ENCODE measurements around the gene BPIFB4. TPM values are rescaled to one million over a fixed set of nuclear protein-coding genes. Genes with fewer than 3 reads are reported as not detected.

The BPIFB4 gene
- total RNA-seq, 1 donor from 2014 or later = not detected

GRCh38 chr20:33059136-33059535 lies 20.3 kb upstream of the BPIFB4 start:
- H3K36me3 ChIP-seq (ENCODE audit: control insufficient read depth in 3 of 3, insufficient read depth in 3 of 3, low read length in 3 of 3) = no peaks in the 10 kb centered on the region
- no peak overlapping the region for H3K27ac ChIP-seq (ENCODE audit: low read depth, low read length)
- H3K4me1 ChIP-seq (ENCODE audit: control insufficient read depth in 3 of 3, insufficient read depth in 3 of 3, low read length in 3 of 3) = no peaks in the 10 kb centered on the region
- no peak overlapping the region for H3K9ac ChIP-seq (ENCODE audit: low read depth in 1 of 3, low read length in 3 of 3)
- H3K9me3 ChIP-seq (ENCODE audit: control insufficient read depth in 3 of 3, low read length in 3 of 3) = no peaks in the 10 kb centered on the region
- peaks cover 0 to 17% (median 8%) of the 10 kb centered on the region in 3 donors for H3K27me3 ChIP-seq (ENCODE audit: control insufficient read depth in 3 of 3, insufficient read depth in 3 of 3, low read length in 3 of 3)
- no peak overlapping the region for H3K4me3 ChIP-seq (ENCODE audit: low read length in 3 of 3)

GRCh38 chr20:33059741-33060390 lies 19.6 kb upstream of the BPIFB4 start:
- no peak overlapping the region for H3K27ac ChIP-seq (ENCODE audit: low read depth, low read length)
- H3K4me1 ChIP-seq (ENCODE audit: control insufficient read depth in 3 of 3, insufficient read depth in 3 of 3, low read length in 3 of 3) = no peaks in the 10 kb centered on the region
- no peaks in the 10 kb centered on the region for H3K9me3 ChIP-seq (ENCODE audit: control insufficient read depth in 3 of 3, low read length in 3 of 3)
- no peak overlapping the region for H3K4me3 ChIP-seq (ENCODE audit: low read length in 3 of 3)
- H3K27me3 ChIP-seq (ENCODE audit: control insufficient read depth in 3 of 3, insufficient read depth in 3 of 3, low read length in 3 of 3) = peaks cover 0 to 17% (median 8%) of the 10 kb centered on the region in 3 donors
- H3K9ac ChIP-seq (ENCODE audit: low read depth in 1 of 3, low read length in 3 of 3) = peak overlapping the region in 1 of 3 donors; percentile 16
- no peaks in the 10 kb centered on the region for H3K36me3 ChIP-seq (ENCODE audit: control insufficient read depth in 3 of 3, insufficient read depth in 3 of 3, low read length in 3 of 3)

GRCh38 chr20:33061658-33062028 lies 17.8 kb upstream of the BPIFB4 start:
- H3K27me3 ChIP-seq (ENCODE audit: control insufficient read depth in 3 of 3, insufficient read depth in 3 of 3, low read length in 3 of 3) = peaks cover 0 to 13% (median 0%) of the 10 kb centered on the region in 3 donors
- H3K4me3 ChIP-seq (ENCODE audit: low read length in 3 of 3) = no peak overlapping the region
- no peaks in the 10 kb centered on the region for H3K36me3 ChIP-seq (ENCODE audit: control insufficient read depth in 3 of 3, insufficient read depth in 3 of 3, low read length in 3 of 3)
- H3K27ac ChIP-seq (ENCODE audit: low read depth, low read length) = no peak overlapping the region
- no peak overlapping the region for H3K9ac ChIP-seq (ENCODE audit: low read depth in 1 of 3, low read length in 3 of 3)
- no peaks in the 10 kb centered on the region for H3K4me1 ChIP-seq (ENCODE audit: control insufficient read depth in 3 of 3, insufficient read depth in 3 of 3, low read length in 3 of 3)
- H3K9me3 ChIP-seq (ENCODE audit: control insufficient read depth in 3 of 3, low read length in 3 of 3) = no peaks in the 10 kb centered on the region

- H3K36me3 ChIP-seq (ENCODE audit: control insufficient read depth in 3 of 3, insufficient read depth in 3 of 3, low read length in 3 of 3) = no peaks in the 10 kb centered on the region
- no peak overlapping the region for H3K9ac ChIP-seq (ENCODE audit: low read depth in 1 of 3, low read length in 3 of 3)
- H3K27ac ChIP-seq (ENCODE audit: low read depth, low read length) = no peak overlapping the region
- no peaks in the 10 kb centered on the region for H3K9me3 ChIP-seq (ENCODE audit: control insufficient read depth in 3 of 3, low read length in 3 of 3)
- peaks cover 0 to 13% (median 0%) of the 10 kb centered on the region in 3 donors for H3K27me3 ChIP-seq (ENCODE audit: control insufficient read depth in 3 of 3, insufficient read depth in 3 of 3, low read length in 3 of 3)
- H3K4me1 ChIP-seq (ENCODE audit: control insufficient read depth in 3 of 3, insufficient read depth in 3 of 3, low read length in 3 of 3) = no peaks in the 10 kb centered on the region
- H3K4me3 ChIP-seq (ENCODE audit: low read length in 3 of 3) = no peak overlapping the region
Measured at GRCh38 chr20:33062105-33062824, 17.2 kb upstream of the BPIFB4 start.

DNA sequence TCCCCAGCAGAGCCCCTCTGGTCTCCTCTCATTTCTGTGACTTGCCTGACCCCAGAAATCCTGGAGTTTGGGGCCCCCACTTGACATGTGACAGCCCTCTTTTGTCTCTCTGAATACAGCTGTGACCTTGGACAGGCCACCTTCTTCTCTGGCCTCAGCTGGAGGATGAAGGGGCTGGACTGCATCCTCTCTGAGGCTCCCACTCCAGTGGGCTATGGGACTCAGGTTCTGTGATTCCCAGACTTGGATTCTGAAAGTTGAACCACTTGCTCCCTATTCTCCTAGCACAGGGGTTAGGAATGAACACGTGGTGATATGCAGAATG lies 16.7 kb upstream of the BPIFB4 start:
- Histone ChIP-seq H3K36me3 (ENCODE audit: control insufficient read depth in 3 of 3, insufficient read depth in 3 of 3, low read length in 3 of 3) (no peaks in the 10 kb centered on the region), H3K4me1 (ENCODE audit: control insufficient read depth in 3 of 3, insufficient read depth in 3 of 3, low read length in 3 of 3) (no peaks in the 10 kb centered on the region), H3K4me3 (ENCODE audit: low read length in 3 of 3) (no peak overlapping the region), H3K9me3 (ENCODE audit: control insufficient read depth in 3 of 3, low read length in 3 of 3) (no peaks in the 10 kb centered on the region), H3K9ac (ENCODE audit: low read depth in 1 of 3, low read length in 3 of 3) (no peak overlapping the region), H3K27ac (ENCODE audit: low read depth, low read length) (no peak overlapping the region), H3K27me3 (ENCODE audit: control insufficient read depth in 3 of 3, insufficient read depth in 3 of 3, low read length in 3 of 3) (peaks cover 0 to 13% (median 0%) of the 10 kb centered on the region in 3 donors)

DNA sequence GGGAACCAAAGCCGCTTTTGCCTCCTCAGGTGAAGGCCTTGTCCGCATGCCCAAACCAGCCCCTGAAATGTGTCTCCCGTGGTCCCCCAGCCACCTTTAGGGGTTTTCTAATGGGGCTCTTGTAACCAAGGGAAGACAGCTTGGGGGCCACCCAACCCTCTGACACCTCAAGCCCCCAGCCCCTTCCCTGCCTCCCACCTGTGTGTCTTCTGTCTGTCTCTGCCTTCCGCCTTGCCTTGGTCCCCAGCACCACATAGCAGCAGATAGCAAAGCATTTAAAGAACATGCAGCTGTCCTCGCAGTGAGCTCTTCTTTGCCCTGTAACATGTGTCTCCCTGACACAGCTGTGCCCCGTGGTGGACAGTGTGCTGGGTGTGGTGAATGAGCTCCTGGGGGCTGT lies 16.2 kb upstream of the BPIFB4 start:
- no peak overlapping the region for H3K27ac ChIP-seq (ENCODE audit: low read depth, low read length)
- H3K4me1 ChIP-seq (ENCODE audit: control insufficient read depth in 3 of 3, insufficient read depth in 3 of 3, low read length in 3 of 3) = no peaks in the 10 kb centered on the region
- no peak overlapping the region for H3K4me3 ChIP-seq (ENCODE audit: low read length in 3 of 3)
- no peaks in the 10 kb centered on the region for H3K9me3 ChIP-seq (ENCODE audit: control insufficient read depth in 3 of 3, low read length in 3 of 3)
- no peaks in the 10 kb centered on the region for H3K36me3 ChIP-seq (ENCODE audit: control insufficient read depth in 3 of 3, insufficient read depth in 3 of 3, low read length in 3 of 3)
- H3K27me3 ChIP-seq (ENCODE audit: control insufficient read depth in 3 of 3, insufficient read depth in 3 of 3, low read length in 3 of 3) = peaks cover 0 to 9% (median 0%) of the 10 kb centered on the region in 3 donors
- no peak overlapping the region for H3K9ac ChIP-seq (ENCODE audit: low read depth in 1 of 3, low read length in 3 of 3)

DNA sequence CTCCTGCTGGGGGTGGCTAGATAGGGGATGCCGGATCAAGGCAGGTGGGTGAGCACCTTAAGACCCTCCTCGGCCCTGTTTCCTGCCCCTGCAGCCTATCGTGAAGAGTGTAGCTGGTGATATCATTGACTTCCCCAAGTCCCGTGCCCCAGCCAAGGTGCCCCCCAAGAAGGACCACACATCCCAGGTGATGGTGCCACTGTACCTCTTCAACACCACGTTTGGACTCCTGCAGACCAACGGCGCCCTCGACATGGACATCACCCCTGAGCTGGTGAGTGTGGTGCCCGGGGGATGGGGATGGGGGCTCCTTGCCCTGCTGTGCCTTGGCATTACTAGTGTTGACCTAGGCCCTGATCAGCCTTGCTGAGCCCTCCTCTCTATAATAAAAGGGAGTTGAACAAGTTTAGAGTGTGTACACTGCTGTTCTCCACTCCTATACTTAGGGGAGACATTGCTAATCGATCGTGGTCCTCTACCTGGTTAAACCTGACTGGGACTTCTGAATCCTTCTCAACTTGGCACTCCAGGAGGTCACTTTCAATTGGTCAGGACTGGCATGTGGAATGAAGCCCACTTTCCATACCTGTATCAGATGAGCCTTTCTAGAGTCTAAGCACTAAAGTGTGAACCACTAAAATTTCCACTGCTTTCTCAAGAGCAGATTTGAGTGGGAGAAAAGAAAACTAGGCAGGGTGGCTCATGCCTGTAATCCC lies 14.7 kb upstream of the BPIFB4 start:
- no peak overlapping the region for H3K9ac ChIP-seq (ENCODE audit: low read depth in 1 of 3, low read length in 3 of 3)
- H3K27me3 ChIP-seq (ENCODE audit: control insufficient read depth in 3 of 3, insufficient read depth in 3 of 3, low read length in 3 of 3) = peaks cover 0 to 8% (median 7%) of the 10 kb centered on the region in 3 donors
- no peaks in the 10 kb centered on the region for H3K9me3 ChIP-seq (ENCODE audit: control insufficient read depth in 3 of 3, low read length in 3 of 3)
- H3K27ac ChIP-seq (ENCODE audit: low read depth, low read length) = no peak overlapping the region
- H3K4me1 ChIP-seq (ENCODE audit: control insufficient read depth in 3 of 3, insufficient read depth in 3 of 3, low read length in 3 of 3) = no peaks in the 10 kb centered on the region
- H3K4me3 ChIP-seq (ENCODE audit: low read length in 3 of 3) = no peak overlapping the region
- no peaks in the 10 kb centered on the region for H3K36me3 ChIP-seq (ENCODE audit: control insufficient read depth in 3 of 3, insufficient read depth in 3 of 3, low read length in 3 of 3)

- H3K9ac ChIP-seq (ENCODE audit: low read depth in 1 of 3, low read length in 3 of 3) = no peak overlapping the region
- H3K4me3 ChIP-seq (ENCODE audit: low read length in 3 of 3) = no peak overlapping the region
- no peaks in the 10 kb centered on the region for H3K9me3 ChIP-seq (ENCODE audit: control insufficient read depth in 3 of 3, low read length in 3 of 3)
- H3K4me1 ChIP-seq (ENCODE audit: control insufficient read depth in 3 of 3, insufficient read depth in 3 of 3, low read length in 3 of 3) = no peaks in the 10 kb centered on the region
- H3K36me3 ChIP-seq (ENCODE audit: control insufficient read depth in 3 of 3, insufficient read depth in 3 of 3, low read length in 3 of 3) = no peaks in the 10 kb centered on the region
- no peak overlapping the region for H3K27ac ChIP-seq (ENCODE audit: low read depth, low read length)
- peaks cover 1 to 12% (median 5%) of the 10 kb centered on the region in 3 donors for H3K27me3 ChIP-seq (ENCODE audit: control insufficient read depth in 3 of 3, insufficient read depth in 3 of 3, low read length in 3 of 3)
Measured at GRCh38 chr20:33065785-33066184, 13.7 kb upstream of the BPIFB4 start.

DNA sequence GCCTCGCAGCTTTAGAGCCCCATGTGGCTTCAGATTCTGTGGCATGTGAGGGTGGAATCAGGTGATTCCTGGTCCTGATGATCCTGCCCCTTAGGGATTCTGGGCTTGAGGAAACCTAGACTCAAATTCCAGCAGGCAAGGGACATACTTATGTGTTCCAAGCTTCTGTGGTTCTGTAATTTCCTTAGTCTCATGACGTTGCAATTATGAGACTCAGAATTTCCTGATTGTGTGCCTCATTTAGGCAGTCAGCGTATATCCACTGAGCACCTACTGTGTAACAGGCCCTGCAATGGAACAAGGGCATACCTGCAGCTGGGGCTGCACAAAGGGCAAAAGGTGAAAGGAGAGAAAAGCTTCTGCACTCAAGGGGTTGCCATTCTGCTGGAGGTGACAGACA lies 11.6 kb upstream of the BPIFB4 start:
- H3K36me3 ChIP-seq (ENCODE audit: control insufficient read depth in 3 of 3, insufficient read depth in 3 of 3, low read length in 3 of 3) = no peaks in the 10 kb centered on the region
- H3K9me3 ChIP-seq (ENCODE audit: control insufficient read depth in 3 of 3, low read length in 3 of 3) = no peaks in the 10 kb centered on the region
- peaks cover 3 to 13% (median 12%) of the 10 kb centered on the region in 3 donors for H3K27me3 ChIP-seq (ENCODE audit: control insufficient read depth in 3 of 3, insufficient read depth in 3 of 3, low read length in 3 of 3)
- no peak overlapping the region for H3K27ac ChIP-seq (ENCODE audit: low read depth, low read length)
- no peak overlapping the region for H3K4me3 ChIP-seq (ENCODE audit: low read length in 3 of 3)
- H3K4me1 ChIP-seq (ENCODE audit: control insufficient read depth in 3 of 3, insufficient read depth in 3 of 3, low read length in 3 of 3) = no peaks in the 10 kb centered on the region
- H3K9ac ChIP-seq (ENCODE audit: low read depth in 1 of 3, low read length in 3 of 3) = no peak overlapping the region
